ENCODE results near the gene KLRF1. TPM values are rescaled to one million over a fixed set of nuclear protein-coding genes. Genes with fewer than 3 reads are reported as not detected.

KLRF1 gene
- polyA plus RNA-seq, 1 donor from 2014 or later = not detected

DNA sequence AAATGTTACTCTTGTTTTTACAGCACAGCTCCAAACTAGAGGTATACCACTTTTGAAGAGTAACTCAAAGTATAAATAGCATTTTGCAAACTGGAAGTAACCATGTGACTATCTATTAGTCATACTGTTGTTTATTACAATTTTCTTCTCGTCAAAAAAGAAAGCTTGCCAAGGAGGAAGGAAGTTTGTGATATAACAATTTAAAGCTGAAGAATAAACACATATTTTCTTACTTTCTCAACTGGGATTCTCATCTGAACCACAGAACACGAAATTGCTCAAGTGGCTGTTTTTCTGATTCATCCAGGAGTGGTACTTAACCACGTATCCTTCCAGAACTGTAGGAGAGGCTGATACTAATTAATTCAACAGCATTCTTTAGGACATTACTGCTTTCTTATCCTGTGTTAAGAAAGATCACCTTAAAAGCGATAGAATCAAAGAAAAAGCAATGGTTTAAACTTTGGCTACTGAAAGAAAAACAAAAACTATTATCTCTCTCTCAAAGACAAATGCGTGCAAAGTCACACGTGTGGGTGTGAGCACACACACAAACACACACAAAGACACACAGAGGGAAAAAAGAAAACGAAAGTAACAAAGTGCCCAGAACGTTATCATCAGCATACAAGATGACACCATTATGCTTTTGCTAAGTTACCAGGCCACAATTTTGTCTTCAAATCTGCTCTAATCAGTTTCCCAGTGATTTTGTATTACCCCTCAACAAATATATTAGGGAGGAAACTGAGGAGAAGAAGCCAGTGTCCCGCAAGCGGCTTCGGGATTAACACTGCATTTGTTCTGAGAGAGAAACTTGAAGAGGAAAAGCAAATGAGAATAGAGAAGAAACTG lies 42.3 kb downstream of the KLRF1 start, which contains the start of gene CLEC2B:
Gene CLEC2B (minus strand): TSS at position 48 of the 855 bp plus-strand sequence.
- Histone ChIP-seq H3K4me3 (ENCODE audit: low read length) (no peak within 1 kb of the TSS), H3K27ac (ENCODE audit: low read length) (no peak within 1 kb of the TSS), H3K9ac (ENCODE audit: low read length) (no peak within 1 kb of the TSS), H3K4me2 (ENCODE audit: low read length) (no peak within 1 kb of the TSS), H3K9me3 (ENCODE audit: low read length) (no peaks in the 10 kb centered on the region), H3K9me2 (ENCODE audit: insufficient read depth, low read length) (no peaks in the 10 kb centered on the region), H3K36me3 (ENCODE audit: insufficient read depth, low read length) (no peaks in the 10 kb centered on the region), H2AFZ (ENCODE audit: low read depth, low read length) (no peak within 1 kb of the TSS), H3K27me3 (ENCODE audit: insufficient read depth, low read depth, low read length) (no peaks in the 10 kb centered on the region), H4K20me1 (ENCODE audit: insufficient read depth) (no peaks in the 10 kb centered on the region), H3F3A (ENCODE audit: insufficient read depth, low read length, poor library complexity, severe bottlenecking) (no peaks in the 10 kb centered on the region), H3K79me2 (replicated peaks; ENCODE audit: insufficient read depth, low read length) (no peaks in the 10 kb centered on the region)
- TF ChIP-seq EZH2 (IDR thresholded peaks at IDR 0.05; ENCODE audit: borderline replicate concordance, insufficient read depth, low read length, poor library complexity, severe bottlenecking) = no peak
- TF ChIP-seq TAF1 (IDR thresholded peaks at IDR 0.05; ENCODE audit: low read depth) = no peak
- TF ChIP-seq, protein P1, sequence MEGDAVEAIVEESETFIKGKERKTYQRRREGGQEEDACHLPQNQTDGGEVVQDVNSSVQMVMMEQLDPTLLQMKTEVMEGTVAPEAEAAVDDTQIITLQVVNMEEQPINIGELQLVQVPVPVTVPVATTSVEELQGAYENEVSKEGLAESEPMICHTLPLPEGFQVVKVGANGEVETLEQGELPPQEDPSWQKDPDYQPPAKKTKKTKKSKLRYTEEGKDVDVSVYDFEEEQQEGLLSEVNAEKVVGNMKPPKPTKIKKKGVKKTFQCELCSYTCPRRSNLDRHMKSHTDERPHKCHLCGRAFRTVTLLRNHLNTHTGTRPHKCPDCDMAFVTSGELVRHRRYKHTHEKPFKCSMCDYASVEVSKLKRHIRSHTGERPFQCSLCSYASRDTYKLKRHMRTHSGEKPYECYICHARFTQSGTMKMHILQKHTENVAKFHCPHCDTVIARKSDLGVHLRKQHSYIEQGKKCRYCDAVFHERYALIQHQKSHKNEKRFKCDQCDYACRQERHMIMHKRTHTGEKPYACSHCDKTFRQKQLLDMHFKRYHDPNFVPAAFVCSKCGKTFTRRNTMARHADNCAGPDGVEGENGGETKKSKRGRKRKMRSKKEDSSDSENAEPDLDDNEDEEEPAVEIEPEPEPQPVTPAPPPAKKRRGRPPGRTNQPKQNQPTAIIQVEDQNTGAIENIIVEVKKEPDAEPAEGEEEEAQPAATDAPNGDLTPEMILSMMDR (IDR thresholded peaks at IDR 0.05; ENCODE audit: poor library complexity, severe bottlenecking) = no peak
- no peak for TF ChIP-seq EP300 (conservative IDR thresholded peaks at IDR 0.05; ENCODE audit: poor library complexity, severe bottlenecking)
- no peak for TF ChIP-seq SMC3 (conservative IDR thresholded peaks at IDR 0.05; ENCODE audit: poor library complexity)

DNA sequence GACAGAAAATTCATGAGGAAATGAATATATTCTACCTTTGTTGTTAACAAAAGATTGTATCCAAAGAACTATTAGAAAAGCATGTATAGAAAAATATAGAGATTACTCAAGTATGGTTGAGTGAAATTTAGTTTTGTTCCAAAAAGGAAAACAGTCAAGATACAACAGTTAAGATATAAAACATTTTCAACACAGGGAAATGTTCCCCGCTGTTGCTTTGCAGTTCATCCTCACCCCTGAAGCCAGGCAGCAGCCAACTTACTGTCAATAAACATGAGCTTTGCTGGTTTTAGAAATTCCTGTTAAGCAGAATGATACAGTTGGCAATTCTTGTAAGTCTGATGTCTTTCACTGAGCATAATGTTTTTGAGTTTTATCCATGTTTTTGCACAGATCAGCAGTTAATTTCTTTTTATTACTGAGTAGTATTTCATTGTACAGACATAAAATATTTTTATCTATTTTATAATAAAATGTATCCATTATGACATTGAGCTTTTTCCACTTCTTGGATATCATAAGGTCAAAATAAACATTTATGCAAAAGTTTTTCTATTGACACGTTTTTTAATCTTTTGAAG lies 43.1 kb downstream of the KLRF1 start:
- H3K4me2 ChIP-seq (ENCODE audit: low read length) = no peak overlapping the region
- H3K9me3 ChIP-seq (ENCODE audit: low read length) = no peaks in the 10 kb centered on the region
- H3K27ac ChIP-seq (ENCODE audit: low read length) = no peak overlapping the region

DNA sequence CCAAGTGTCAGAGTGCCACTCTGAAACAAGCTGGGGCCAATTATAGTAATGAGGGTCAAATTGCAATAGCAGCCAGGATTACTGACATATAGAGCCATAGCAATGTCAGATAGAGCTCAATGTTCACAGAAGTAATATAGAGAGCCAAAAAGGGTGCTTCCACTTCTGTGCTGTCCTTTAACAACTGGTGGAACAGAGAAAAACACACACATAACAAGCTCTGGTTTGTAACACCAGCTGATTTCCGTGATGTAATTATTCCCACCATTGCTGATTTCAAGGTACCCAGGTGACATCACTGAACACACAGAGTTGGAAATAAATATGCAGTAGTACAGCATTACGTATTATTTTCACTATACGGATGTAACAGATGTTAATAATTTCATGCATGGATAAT lies 44.9 kb downstream of the KLRF1 start:
- H3K9me3 ChIP-seq (ENCODE audit: low read length) = no peaks in the 10 kb centered on the region
- no peaks in the 10 kb centered on the region for H3K27me3 ChIP-seq (ENCODE audit: insufficient read depth, low read depth, low read length)
- H3K9me2 ChIP-seq (ENCODE audit: insufficient read depth, low read length) = no peaks in the 10 kb centered on the region
- H3K4me2 ChIP-seq (ENCODE audit: low read length) = no peak overlapping the region
- TF ChIP-seq EZH2 (IDR thresholded peaks at IDR 0.05; ENCODE audit: borderline replicate concordance, insufficient read depth, low read length, poor library complexity, severe bottlenecking) (no peak), EP300 (conservative IDR thresholded peaks at IDR 0.05; ENCODE audit: poor library complexity, severe bottlenecking) (no peak), POLR2AphosphoS5 (IDR thresholded peaks at IDR 0.05) (no peak), SMC3 (conservative IDR thresholded peaks at IDR 0.05; ENCODE audit: poor library complexity) (no peak)
- TF ChIP-seq, protein P1 (IDR thresholded peaks at IDR 0.05; ENCODE audit: poor library complexity, severe bottlenecking) = no peak
- H3K4me3 ChIP-seq (ENCODE audit: low read length) = no peak overlapping the region
- no peak overlapping the region for H3K9ac ChIP-seq (ENCODE audit: low read length)
- H3K27ac ChIP-seq (ENCODE audit: low read length) = no peak overlapping the region
- H3K36me3 ChIP-seq (ENCODE audit: insufficient read depth, low read length) = no peaks in the 10 kb centered on the region
- no peaks in the 10 kb centered on the region for H4K20me1 ChIP-seq (ENCODE audit: insufficient read depth)
- no peak overlapping the region for H2AFZ ChIP-seq (ENCODE audit: low read depth, low read length)
- H3F3A ChIP-seq (ENCODE audit: insufficient read depth, low read length, poor library complexity, severe bottlenecking) = no peaks in the 10 kb centered on the region
- no peaks in the 10 kb centered on the region for H3K79me2 ChIP-seq (replicated peaks; ENCODE audit: insufficient read depth, low read length)

More for the DNA sequence above, 43.1 kb downstream of the KLRF1 start:
- H3K4me3 ChIP-seq (ENCODE audit: low read length) = no peak overlapping the region
- no peaks in the 10 kb centered on the region for H3K36me3 ChIP-seq (ENCODE audit: insufficient read depth, low read length)
- H4K20me1 ChIP-seq (ENCODE audit: insufficient read depth) = no peaks in the 10 kb centered on the region
- H3K27me3 ChIP-seq (ENCODE audit: insufficient read depth, low read depth, low read length) = no peaks in the 10 kb centered on the region
- H3K9me2 ChIP-seq (ENCODE audit: insufficient read depth, low read length) = no peaks in the 10 kb centered on the region
- TF ChIP-seq TAF1 (IDR thresholded peaks at IDR 0.05; ENCODE audit: low read depth) (no peak), EP300 (conservative IDR thresholded peaks at IDR 0.05; ENCODE audit: poor library complexity, severe bottlenecking) (no peak), EZH2 (IDR thresholded peaks at IDR 0.05; ENCODE audit: borderline replicate concordance, insufficient read depth, low read length, poor library complexity, severe bottlenecking) (no peak), RAD21 (conservative IDR thresholded peaks at IDR 0.05) (no peak), POLR2AphosphoS5 (IDR thresholded peaks at IDR 0.05) (no peak)
- no peak overlapping the region for H3K9ac ChIP-seq (ENCODE audit: low read length)
- H2AFZ ChIP-seq (ENCODE audit: low read depth, low read length) = no peak overlapping the region
- H3K79me2 ChIP-seq (replicated peaks; ENCODE audit: insufficient read depth, low read length) = no peaks in the 10 kb centered on the region
- H3F3A ChIP-seq (ENCODE audit: insufficient read depth, low read length, poor library complexity, severe bottlenecking) = no peaks in the 10 kb centered on the region

Measured in neural cell (in vitro differentiated cells).